ENCODE data around the gene LTBR.

LTBR gene

DNA sequence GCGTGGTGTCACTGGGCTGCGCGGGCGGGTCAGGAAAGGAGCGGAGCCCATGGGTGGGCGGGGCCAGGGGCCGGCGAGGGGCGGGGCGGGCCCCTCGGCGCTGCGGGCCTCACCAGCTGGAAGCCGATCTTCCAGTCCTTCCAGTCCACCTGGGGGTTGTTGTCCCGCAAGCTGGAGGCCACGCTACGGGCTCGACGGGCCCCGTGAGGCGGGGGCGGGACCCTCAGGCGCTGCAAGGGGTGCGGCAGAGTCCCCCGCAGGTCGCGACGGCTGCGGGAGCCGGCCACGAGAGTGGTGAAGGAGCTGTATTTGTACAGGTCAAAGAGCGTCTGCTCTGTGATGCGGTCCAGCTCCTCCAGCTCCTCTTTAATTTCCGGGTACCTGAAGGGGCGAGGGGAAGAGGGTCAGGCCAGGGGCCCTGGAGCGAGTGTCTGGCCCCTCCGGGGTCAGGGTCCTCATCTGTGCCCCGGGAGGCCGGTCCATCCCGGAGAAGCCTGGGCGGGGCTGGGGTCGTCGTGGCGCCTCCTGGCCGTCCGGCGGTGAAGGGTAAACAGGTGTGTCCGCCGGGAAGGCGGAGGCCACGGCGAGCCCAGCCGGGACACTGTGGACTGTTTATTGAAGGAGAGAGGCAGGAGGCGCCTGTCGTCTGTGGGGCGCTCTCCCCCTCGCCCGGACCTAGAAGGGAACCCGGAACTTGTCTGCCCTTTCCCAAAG, 20.5 kb upstream of the LTBR start:
- FAIRE-seq = no peak
- TF ChIP-seq TAF1 (IDR thresholded peaks at IDR 0.05; ENCODE audit: borderline replicate concordance, low read depth, low read length) (no peak), POLR2AphosphoS5 (IDR thresholded peaks at IDR 0.05; ENCODE audit: low read depth, low read length) (no peak), POLR2A (IDR thresholded peaks at IDR 0.05; ENCODE audit: low read depth, low read length) (no peak)
- DNase-seq (ENCODE audit: insufficient read length) = peak; percentile 76

DNA sequence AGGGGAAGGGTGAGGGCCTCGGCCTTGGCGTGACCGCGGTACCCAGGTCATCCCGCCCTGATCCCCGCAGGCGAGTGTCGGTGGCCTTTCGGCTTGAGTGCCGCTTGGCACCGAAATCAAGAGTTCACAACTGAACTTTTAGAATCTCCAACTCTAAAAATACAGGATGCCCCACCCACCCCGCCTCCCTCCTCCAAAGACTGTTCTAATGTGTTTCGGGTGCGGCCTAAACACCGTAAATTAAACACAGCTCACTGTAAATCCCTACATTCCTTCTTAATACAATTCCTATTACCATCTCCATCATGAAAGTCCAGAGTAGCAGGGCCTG, 20.0 kb upstream of the LTBR start:
- FAIRE-seq (no peak), DNase-seq (ENCODE audit: insufficient read length) (no peak)
- no peak for TF ChIP-seq POLR2A (IDR thresholded peaks at IDR 0.05; ENCODE audit: low read depth, low read length)
- TF ChIP-seq POLR2AphosphoS5 (IDR thresholded peaks at IDR 0.05; ENCODE audit: low read depth, low read length) = no peak
- no peak for TF ChIP-seq TAF1 (IDR thresholded peaks at IDR 0.05; ENCODE audit: borderline replicate concordance, low read depth, low read length)

DNA sequence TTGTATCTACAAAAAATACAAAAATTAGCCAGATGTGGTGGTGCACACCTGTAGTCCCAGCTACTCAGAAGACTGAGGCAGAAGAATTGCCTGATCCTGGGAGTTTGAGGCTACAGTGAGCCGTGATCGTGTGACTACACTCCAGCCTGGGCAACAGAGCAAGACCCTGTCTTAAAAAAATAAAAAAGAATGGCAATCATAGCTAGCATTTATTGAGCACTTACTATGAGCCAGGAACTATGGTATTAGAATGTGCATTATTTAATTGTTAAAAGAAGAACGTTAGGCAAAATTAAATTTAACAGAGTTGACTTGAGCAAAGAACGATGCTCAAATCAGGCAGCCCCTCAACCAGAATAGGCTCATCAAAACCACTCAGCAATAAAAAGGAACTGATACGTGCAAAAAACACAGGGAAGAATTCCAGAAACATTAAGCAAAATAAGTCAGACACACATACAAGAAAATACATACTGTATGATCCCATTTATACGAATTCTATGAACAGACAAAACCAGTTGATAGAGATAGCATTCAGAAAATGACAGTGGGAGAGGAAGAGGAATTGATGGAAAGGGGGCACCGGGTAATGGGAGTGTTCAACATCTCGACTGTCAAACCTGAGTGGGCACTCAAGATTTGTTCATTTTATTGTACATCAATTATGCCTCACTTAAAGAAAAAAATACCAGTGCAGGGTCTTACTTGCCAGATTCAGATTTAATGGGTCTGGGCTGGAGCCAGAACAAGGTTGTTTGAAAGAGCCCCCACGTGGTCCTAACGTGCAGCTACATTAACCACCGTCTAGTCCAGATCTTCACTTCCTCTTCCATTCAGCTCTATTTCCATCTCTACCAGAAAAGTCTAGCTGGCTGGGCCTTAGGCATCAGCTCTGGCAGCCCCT, 16.6 kb upstream of the LTBR start:
- FAIRE-seq (peak; percentile 96), DNase-seq (ENCODE audit: insufficient read length) (no peak)
- TF ChIP-seq POLR2AphosphoS5 (IDR thresholded peaks at IDR 0.05; ENCODE audit: low read depth, low read length) (no peak), TAF1 (IDR thresholded peaks at IDR 0.05; ENCODE audit: borderline replicate concordance, low read depth, low read length) (no peak), POLR2A (IDR thresholded peaks at IDR 0.05; ENCODE audit: low read depth, low read length) (no peak)

DNA sequence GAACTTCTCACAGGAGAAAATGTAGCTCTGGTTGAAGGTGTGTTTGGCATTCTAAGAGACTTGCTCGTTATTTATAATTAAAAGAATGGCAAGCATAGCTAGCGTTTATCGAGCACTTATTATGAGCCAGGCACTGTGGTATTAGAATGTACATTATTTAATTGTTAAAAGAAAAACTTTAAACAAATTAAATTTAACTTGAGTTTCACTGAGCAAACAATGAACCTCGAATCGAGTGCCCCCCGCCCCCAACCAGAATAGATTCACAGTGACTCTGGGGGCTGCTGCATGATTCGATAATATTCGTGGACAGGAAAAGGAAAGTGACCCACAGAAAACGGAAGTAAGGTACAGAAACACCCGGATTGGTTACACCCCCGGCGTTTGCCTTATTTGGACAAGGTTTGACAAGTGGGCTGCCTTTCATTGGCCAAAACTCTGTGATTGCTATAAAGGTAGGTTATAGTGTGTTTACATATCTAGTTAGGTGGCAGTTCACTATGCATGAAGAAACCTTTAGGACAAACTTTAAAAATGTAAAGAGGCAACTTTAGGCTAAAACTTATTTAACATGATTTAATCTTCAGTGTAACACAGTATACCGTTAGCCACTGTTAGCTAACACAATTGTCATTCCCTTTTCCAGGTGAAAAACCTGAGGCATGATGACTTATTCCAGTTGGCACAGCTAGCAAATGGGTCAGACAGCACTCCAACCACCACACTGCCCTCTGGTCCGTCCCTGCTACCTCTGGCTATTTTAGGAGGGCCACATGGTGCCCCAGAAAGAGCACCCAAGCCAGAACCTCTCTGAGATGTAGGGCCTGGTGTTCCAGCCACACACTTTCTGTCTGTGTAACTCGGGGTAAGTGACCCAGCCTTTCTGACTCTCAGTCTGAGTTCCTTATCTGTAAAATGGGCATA, 15.7 kb upstream of the LTBR start:
- DNase-seq (ENCODE audit: insufficient read length) (no peak), FAIRE-seq (no peak)
- TF ChIP-seq TAF1 (IDR thresholded peaks at IDR 0.05; ENCODE audit: borderline replicate concordance, low read depth, low read length) = no peak
- TF ChIP-seq POLR2A (IDR thresholded peaks at IDR 0.05; ENCODE audit: low read depth, low read length) = no peak
- no peak for TF ChIP-seq POLR2AphosphoS5 (IDR thresholded peaks at IDR 0.05; ENCODE audit: low read depth, low read length)

DNA sequence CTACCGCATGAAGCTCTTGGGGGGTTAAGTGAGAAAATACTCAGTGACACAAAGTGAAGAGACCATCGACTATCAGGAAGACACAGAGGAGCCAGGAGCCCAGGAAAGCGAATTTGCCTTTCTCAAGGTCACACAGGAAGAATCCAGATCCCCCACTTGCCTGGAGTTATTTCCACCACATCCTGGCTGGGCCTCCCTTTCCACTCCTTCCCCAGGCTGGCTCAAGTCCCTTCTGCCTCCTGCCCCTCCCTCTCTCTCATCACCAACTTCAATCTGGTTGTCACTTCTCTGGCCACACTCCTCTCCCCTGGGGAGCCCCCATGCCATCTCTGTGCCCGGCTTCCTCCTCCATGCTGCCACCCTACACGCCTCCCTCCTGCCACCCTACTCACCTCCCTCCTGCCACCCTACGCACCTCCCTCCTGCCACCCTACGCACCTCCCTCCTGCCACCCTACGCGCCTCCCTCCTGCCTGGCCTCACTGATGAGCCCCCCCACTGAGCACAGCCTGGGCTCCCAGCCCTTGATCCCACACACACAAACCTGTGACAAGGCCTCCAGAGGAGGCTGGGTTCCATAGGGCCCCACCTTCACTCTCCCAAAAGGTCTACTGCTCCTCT, 14.9 kb upstream of the LTBR start:
- no peak for TF ChIP-seq POLR2AphosphoS5 (IDR thresholded peaks at IDR 0.05; ENCODE audit: low read depth, low read length)
- TF ChIP-seq POLR2A (IDR thresholded peaks at IDR 0.05; ENCODE audit: low read depth, low read length) = no peak
- no peak for TF ChIP-seq TAF1 (IDR thresholded peaks at IDR 0.05; ENCODE audit: borderline replicate concordance, low read depth, low read length)
- DNase-seq (ENCODE audit: insufficient read length) = no peak
- FAIRE-seq = no peak

DNA sequence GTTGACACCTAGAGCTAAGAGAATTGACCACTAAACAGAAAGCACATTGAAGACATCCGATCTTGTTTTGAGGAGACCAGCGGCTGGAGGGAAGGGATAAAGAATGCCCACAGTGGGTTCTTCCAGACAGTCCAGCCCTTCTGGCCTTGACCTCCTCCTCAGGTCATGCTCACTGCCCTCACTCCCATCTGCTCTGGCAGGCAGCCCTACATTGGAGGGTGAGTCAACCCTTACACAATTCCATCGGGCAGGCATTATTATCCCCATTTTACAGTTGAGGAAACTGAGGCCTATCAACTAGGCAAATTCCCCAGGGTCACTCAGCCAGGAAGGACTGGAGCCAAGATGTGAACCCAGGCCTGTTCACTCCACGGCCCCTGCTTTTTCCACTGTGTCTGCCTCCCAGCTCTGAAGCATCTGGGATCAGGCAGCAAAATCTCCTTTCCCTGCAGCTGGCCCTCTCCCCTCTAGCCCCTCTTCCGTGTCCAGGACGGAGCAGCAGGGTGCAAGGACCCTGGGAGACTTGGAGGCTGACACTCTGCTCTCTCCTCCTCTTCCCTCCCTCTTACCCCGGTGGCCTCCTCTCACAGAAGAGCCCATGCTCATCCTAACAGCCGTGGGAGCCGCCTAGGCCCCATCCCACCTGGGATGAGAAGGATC, 13.9 kb upstream of the LTBR start:
- no peak for FAIRE-seq
- no peak for DNase-seq (ENCODE audit: insufficient read length)

DNA sequence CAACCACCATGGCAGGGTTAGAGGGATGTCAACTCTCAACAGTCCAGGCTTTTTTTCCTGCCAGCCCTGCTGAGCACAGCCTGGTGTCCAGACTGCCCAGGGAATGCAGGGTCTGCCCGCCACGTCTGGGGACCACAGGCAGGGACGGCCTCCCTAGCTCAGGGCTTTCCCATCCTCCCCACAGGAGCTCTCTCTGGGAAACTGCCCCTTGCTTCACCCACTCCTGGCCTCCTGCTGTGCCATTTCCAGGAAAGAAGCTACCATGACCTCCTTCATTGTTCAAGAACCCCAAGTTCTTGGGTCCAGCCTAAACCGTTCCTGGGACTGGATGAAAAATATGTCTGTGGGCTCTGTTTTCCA, 13.4 kb upstream of the LTBR start:
- DNase-seq (ENCODE audit: insufficient read length) (no peak), FAIRE-seq (no peak)
- TF ChIP-seq POLR2AphosphoS5 (IDR thresholded peaks at IDR 0.05; ENCODE audit: low read depth, low read length) (no peak), POLR2A (IDR thresholded peaks at IDR 0.05; ENCODE audit: low read depth, low read length) (no peak), TAF1 (IDR thresholded peaks at IDR 0.05; ENCODE audit: borderline replicate concordance, low read depth, low read length) (no peak)

More for the DNA sequence above, 13.9 kb upstream of the LTBR start:
- TF ChIP-seq POLR2A (IDR thresholded peaks at IDR 0.05; ENCODE audit: low read depth, low read length) (no peak), TAF1 (IDR thresholded peaks at IDR 0.05; ENCODE audit: borderline replicate concordance, low read depth, low read length) (no peak), POLR2AphosphoS5 (IDR thresholded peaks at IDR 0.05; ENCODE audit: low read depth, low read length) (no peak)

DNA sequence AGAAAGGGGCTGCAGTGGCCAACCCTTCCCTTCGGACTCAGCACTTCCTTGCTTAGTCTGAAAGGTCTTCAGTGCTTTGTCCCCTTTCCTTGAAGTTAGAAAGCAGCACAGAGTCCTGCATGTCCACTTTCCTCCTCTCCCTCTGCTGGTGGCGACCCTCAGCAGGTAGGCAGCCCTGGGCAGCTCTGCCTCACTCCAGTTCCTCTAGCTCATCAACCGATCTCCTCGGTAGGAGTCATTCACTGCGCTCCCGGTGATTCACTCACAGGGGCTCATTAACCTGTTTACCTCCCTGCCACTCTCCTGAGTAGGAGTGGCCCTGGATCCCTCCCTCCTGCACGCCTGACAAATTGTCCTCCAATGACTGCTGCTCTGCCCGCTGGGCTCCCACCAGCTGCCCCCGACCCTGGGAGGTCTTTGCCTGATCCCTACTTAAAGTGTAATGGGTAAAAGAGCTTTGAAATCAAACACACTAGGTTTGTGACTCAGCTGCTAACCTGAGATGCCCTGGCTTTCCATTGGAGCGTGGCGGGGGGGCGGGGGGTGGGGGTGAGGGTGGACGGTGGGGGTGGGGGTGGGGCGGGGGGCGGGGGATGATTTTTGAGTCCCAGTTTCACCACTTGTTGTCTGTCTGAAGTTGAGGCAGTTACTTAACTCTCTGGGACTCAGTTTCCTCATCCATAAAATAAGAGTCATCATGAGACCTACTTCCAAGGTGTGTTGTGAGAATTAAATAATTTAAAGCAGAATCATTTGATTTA, 12.8 kb upstream of the LTBR start:
- DNase-seq (ENCODE audit: insufficient read length) (no peak), FAIRE-seq (no peak)
- TF ChIP-seq POLR2A (IDR thresholded peaks at IDR 0.05; ENCODE audit: low read depth, low read length) (no peak), TAF1 (IDR thresholded peaks at IDR 0.05; ENCODE audit: borderline replicate concordance, low read depth, low read length) (no peak), POLR2AphosphoS5 (IDR thresholded peaks at IDR 0.05; ENCODE audit: low read depth, low read length) (no peak)

DNA sequence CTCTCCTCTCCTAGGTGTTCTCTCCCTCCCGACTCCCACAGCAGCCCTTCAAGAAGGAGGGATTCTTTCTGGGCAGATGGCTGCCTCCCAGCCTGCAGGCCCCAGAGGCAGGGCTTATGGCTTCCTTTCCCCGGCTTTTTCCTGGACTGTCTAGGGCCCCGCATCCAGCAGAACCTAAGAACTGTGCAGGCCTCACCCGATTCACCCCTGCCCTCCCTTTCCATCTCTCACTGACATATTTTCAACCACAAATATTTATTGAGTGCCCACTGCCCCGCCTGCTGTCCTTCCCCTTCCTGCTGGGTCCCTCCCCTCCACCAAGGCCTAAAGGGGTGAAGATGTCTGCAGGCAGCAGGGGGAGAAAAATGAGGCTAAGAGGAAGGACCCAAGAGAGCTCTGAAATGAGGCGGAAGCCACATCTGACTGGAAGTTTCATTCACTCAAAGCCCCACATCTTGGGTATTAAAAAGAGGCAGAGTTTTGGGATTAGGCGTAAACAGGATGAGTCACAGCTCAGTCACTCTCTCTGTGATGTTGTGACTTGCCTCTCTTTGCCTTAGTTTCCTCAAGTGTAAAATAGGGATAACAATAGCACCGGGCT, 11.5 kb upstream of the LTBR start:
- DNase-seq (ENCODE audit: insufficient read length) = no peak
- no peak for FAIRE-seq
- TF ChIP-seq TAF1 (IDR thresholded peaks at IDR 0.05; ENCODE audit: borderline replicate concordance, low read depth, low read length) = no peak

Measured in GM12892 (cell line).